GM18909 (cell line): Measurements from ENCODE around the gene MEI1.

ENCODE experiments used
- ATAC-seq: cut with Tn5 transposase; IDR thresholded peaks from one replicate; pipeline ENCODE4 v1.9.1; 2021; ENCODE audit warnings: mild to moderate bottlenecking; ENCODE audit not compliant: unreplicated experiment, poor library complexity

The MEI1 gene

DNA sequence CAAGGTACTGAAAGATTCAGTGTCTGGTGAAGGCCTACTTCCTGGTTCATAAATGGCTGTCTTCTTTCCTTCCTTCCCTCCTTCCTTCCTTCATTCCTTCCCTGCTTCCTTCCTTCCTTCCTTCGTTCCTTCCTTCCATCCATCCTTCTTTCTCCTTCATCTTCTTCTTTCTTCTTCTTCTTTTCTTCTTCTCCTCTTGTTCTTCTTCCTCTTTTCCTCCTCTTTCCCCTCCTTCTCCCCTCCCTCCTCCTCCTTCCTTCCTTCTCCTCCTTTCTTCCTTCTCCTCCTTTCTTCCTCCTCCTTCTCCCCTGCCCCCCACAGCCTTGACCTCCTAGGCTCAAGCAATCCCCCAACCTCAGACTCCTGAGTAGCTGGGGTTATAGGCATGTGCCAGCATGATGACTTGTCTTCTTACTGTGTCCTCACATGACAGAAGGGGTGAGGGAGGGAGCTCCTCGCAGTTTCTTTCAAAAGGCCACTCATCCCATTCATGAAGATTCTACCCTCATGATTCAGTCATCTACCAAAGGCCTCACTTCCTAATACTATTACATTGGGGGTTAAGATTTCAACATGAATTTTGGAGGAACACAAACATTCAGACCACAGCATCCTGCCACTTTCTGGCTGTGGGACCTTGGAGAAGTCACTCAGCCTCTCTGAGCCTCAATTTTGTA, 78.6 kb downstream of the MEI1 start:
- no peak for ATAC-seq

GRCh38 chr22:41779929-41780505, 80.7 kb downstream of the MEI1 start:
- ATAC-seq = no peak

GRCh38 chr22:41780746-41781505, 81.6 kb downstream of the MEI1 start:
- ATAC-seq = peak; percentile 87

GRCh38 chr22:41781507-41781906, 82.2 kb downstream of the MEI1 start:
- ATAC-seq = peak; percentile 28

GRCh38 chr22:41782316-41782715, 83.0 kb downstream of the MEI1 start:
- no peak for ATAC-seq

DNA sequence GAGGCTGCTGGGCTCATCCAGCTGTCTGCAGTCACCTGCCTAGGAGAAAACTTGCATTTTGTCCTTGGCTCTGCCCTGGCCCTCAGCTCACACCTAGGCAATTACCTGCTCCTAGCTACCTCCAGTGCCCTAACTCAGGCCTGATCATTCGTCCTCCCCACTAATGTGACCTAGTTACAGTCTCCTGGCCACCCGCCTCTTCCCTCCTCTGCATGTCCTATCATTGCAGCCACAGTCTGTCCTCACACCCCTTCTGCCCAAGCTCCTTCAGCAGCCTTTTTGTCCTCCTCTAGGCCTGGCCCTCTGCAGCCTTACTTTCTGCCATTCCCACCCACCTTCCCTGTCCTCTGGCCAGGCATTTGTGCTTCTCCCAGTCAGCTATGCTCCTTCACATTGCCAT, 83.4 kb downstream of the MEI1 start:
- no peak for ATAC-seq

DNA sequence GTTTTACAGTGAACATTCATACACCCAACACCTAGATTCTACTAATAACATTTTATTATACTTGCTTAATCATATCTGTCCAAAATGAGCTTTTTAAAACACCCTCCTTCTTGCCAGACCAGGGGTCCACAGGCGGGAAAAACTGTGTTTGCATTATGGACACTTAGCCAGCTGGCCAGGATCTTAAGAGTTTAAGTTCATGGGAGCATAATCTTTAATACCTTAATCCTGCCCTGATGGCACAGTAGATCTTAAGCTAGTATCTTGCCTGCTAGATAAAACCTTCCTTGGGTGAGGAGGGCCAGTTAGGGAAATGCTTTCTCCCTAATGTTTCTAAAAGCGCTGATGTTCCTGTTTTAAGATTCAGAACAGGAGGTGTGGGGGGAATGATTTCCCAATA, 88.0 kb downstream of the MEI1 start:
- ATAC-seq = no peak

- ATAC-seq = no peak
Observed at GRCh38 chr22:41793871-41794270, 94.6 kb downstream of the MEI1 start.

GRCh38 chr22:41798736-41799135, 99.4 kb downstream of the MEI1 start:
- ATAC-seq = no peak

- ATAC-seq = peak; percentile 14
Observed at GRCh38 chr22:41799486-41800347, 100.4 kb downstream of the MEI1 start.

GRCh38 chr22:41800348-41801146, 101.2 kb downstream of the MEI1 start, which contains the start of gene CCDC134:
CCDC134 (plus strand) TSS chr22:41800679; CDS start chr22:41808891, 8,212 bp downstream.
- peak; percentile 89 for ATAC-seq

DNA sequence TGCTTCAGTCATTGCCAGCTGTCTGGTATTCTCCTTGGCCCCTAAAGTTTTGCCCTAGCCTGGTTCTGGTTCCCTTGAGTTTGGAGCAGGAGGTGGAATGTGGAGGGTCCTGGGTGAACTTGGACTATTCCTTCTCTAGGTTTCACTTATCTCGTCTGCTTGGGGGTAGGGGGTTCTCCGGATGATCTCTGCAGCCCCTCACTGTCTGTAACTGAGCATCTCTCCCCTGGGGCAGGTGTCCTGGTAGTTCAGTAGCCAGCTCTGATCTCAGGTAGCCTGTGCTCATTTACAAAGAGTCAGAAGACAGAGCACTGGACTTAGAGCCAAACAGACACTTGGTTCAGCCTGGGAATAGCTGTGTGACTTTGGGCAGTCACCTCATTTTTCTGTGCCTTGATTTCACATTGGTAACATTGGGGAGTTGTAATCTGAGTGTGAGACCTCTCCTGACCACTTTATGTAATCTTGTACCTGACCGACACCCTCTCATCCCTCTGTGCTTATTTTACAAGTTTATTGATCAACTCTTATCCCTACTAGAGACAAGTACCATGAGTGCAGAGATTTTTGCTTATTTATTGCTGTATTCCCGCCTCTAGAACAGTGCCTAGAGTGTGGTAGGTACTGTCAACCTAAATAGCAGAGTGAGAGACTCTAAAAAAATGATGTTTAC, 102.0 kb downstream of the MEI1 start:
- no peak for ATAC-seq

DNA sequence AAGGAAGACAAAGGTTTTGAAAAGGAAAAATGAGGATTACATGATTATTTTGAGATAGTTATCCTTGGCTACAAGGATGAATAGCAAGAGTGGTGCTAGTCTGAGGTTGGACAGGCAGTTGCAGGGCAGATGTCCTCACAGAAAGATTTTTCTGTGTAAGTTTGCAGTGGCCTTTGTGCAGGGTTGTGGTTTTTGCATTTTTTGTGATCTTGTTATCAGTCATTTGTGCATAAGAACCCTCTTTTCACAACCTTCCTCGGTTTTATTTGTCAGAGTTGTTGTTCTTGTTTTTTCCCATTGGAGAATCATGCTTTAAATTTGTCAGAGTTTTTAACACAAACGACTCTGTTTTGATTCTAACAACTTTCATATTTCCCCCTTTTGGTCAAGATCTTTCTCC, 102.6 kb downstream of the MEI1 start:
- no peak for ATAC-seq

- ATAC-seq = no peak
Observed at GRCh38 chr22:41805639-41806038, 106.3 kb downstream of the MEI1 start.

DNA sequence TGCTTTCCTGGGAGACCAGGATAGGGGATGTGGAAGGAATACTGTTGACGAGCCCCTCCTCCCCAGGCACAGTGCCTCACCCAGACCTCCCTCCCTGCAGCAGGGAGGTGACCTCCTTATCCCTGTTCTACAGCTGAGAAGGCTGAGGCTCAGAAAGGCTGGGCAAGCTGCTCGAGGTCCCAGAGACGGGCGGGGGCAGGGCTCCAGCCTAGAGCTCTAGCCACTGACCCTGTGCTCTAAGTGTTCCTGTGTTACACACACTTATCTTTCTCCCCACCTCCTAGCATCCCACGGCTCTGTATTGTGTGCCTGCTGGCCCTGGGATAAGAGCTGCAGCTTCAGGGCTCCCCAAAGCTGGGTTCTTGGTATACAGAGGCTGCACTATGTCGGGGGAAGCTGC, 109.1 kb downstream of the MEI1 start:
- no peak for ATAC-seq

- no peak for ATAC-seq
Observed at GRCh38 chr22:41810022-41810421, 110.7 kb downstream of the MEI1 start.

DNA sequence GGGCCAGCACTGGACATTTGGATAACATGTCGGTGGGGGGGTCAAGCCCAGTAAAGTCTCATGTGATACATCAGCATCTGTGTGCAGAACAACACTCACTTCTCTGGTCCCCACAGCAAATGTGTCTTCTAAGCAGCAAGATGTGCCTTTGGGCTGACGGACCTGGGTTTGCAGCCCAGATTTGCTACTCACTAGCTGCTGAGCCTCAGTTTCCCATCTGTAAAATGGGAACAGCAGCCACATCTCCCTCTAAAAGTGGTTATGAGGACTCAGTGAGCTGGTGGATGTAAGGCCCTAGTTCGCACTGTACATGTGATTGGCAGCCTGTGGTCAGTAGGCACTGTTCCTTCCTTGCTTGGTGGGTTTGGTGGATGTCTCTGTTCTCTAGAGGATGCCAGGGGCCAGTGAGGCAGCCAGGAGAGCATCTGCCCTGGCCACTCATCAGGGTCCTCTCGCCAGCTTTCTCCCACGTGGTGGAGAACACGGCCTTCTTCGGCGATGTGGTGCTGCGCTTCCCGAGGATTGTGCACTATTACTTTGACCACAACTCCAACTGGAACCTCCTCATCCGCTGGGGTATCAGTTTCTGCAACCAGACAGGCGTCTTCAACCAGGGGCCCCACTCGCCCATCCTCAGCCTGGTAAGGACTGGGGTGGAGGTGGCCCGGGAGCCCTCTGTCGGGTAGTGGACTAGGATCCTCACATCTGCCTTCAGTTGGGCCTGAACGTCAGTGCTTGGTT, 113.7 kb downstream of the MEI1 start:
- no peak for ATAC-seq

DNA sequence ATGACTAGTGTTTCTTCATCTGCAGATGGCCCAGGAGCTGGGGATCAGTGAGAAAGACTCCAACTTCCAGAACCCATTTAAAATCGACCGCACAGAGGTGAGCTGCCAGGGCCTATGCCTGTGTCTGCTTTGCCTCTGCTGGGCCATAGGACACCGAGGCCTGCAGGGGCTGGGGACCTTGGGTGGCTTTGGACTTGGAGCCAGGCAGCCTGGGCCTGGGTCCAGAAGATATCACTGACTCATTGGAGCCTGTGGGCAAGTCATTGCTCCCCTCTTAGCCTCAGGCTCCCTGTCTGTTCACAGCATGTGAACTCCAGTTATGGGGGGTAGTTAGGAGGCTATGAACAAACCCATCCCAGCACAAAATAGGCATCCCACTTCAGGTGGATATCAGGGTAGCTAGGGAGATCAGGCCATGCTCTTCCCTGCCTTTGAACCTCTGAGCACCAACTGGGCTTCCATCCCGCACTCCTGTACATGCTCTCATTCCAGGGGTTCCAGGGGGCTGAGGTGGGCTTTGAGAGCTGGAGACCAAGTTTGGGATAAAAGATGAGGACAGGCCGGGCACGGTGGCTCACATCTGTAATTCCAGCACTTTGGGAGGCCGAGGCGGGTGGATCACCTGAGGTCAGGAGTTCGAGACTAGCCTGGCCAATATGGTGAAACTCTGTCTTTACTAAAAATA, 114.6 kb downstream of the MEI1 start:
- no peak for ATAC-seq
